ENCODE data around the gene MANSC1.
"Not testable (repeated sequence)": the region's sequence is repeated elsewhere in the genome, so short reads cannot be mapped to it uniquely, and the experiment has no call there.

DNA sequence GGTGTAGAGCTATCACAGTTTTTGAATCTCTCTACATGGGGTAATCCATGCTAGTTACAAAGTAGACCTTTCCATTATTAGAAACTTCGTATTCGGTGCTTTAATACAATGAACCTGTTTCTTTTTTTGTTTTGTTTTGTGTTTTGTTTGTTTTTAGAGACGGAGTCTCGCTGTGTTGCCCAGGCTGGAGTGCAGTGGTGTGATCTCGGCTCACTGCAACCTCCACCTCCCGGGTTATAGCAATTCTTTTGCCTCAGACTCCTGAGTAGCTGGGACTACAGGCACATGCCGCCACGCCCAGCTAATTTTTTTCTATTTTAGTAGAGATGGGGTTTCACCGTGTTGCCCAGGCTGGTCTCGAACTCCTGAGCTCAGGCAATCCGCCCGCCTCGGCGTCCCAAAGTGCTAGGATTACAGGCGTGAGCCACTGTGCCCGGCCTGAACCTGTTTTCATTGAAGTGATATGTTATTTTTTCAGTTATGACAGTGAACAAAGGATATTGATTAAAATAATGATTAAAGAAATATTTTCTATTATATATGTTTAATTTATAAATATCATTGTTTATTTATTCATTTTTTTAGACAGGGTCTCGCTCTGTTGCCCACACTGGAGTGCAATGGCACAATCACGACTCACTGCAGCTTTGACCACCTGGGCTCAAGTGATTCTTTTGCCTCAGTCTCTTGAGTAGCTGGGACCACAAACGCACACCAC is 1.6 kb upstream of the MANSC1 start:
- TF ChIP-seq, protein P1, sequence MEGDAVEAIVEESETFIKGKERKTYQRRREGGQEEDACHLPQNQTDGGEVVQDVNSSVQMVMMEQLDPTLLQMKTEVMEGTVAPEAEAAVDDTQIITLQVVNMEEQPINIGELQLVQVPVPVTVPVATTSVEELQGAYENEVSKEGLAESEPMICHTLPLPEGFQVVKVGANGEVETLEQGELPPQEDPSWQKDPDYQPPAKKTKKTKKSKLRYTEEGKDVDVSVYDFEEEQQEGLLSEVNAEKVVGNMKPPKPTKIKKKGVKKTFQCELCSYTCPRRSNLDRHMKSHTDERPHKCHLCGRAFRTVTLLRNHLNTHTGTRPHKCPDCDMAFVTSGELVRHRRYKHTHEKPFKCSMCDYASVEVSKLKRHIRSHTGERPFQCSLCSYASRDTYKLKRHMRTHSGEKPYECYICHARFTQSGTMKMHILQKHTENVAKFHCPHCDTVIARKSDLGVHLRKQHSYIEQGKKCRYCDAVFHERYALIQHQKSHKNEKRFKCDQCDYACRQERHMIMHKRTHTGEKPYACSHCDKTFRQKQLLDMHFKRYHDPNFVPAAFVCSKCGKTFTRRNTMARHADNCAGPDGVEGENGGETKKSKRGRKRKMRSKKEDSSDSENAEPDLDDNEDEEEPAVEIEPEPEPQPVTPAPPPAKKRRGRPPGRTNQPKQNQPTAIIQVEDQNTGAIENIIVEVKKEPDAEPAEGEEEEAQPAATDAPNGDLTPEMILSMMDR (IDR thresholded peaks at IDR 0.05; ENCODE audit: poor library complexity, severe bottlenecking), result not testable (repeated sequence)
- not testable (repeated sequence) for TF ChIP-seq EZH2 (IDR thresholded peaks at IDR 0.05; ENCODE audit: borderline replicate concordance, insufficient read depth, low read length, poor library complexity, severe bottlenecking); EP300 (conservative IDR thresholded peaks at IDR 0.05; ENCODE audit: poor library complexity, severe bottlenecking); POLR2AphosphoS5 (IDR thresholded peaks at IDR 0.05); RAD21 (conservative IDR thresholded peaks at IDR 0.05); MXI1 (conservative IDR thresholded peaks at IDR 0.05; ENCODE audit: poor library complexity, severe bottlenecking); TAF1 (IDR thresholded peaks at IDR 0.05; ENCODE audit: low read depth); SMC3 (conservative IDR thresholded peaks at IDR 0.05; ENCODE audit: poor library complexity)
- TF ChIP-seq, protein P2, sequence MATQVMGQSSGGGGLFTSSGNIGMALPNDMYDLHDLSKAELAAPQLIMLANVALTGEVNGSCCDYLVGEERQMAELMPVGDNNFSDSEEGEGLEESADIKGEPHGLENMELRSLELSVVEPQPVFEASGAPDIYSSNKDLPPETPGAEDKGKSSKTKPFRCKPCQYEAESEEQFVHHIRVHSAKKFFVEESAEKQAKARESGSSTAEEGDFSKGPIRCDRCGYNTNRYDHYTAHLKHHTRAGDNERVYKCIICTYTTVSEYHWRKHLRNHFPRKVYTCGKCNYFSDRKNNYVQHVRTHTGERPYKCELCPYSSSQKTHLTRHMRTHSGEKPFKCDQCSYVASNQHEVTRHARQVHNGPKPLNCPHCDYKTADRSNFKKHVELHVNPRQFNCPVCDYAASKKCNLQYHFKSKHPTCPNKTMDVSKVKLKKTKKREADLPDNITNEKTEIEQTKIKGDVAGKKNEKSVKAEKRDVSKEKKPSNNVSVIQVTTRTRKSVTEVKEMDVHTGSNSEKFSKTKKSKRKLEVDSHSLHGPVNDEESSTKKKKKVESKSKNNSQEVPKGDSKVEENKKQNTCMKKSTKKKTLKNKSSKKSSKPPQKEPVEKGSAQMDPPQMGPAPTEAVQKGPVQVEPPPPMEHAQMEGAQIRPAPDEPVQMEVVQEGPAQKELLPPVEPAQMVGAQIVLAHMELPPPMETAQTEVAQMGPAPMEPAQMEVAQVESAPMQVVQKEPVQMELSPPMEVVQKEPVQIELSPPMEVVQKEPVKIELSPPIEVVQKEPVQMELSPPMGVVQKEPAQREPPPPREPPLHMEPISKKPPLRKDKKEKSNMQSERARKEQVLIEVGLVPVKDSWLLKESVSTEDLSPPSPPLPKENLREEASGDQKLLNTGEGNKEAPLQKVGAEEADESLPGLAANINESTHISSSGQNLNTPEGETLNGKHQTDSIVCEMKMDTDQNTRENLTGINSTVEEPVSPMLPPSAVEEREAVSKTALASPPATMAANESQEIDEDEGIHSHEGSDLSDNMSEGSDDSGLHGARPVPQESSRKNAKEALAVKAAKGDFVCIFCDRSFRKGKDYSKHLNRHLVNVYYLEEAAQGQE (IDR thresholded peaks at IDR 0.05; ENCODE audit: borderline replicate concordance), result not testable (repeated sequence)
